HepG2 (cell line): Measurements from ENCODE around the gene DDX50. TPM values are rescaled to one million over a fixed set of nuclear protein-coding genes. Genes with fewer than 3 reads are reported as not detected.

ENCODE experiments used
- ASH2L ChIP-seq: fragments of 300-600, 200-600 bp; sonication (generic); IDR thresholded peaks from 2 replicates; pipeline ENCODE4 v1.7.0; 2017; ENCODE audit warnings: low read depth, mild to moderate bottlenecking, moderate library complexity, mixed read lengths, low read length; ENCODE audit not compliant: insufficient read length
- CREB1 ChIP-seq, 2 experiments: fragments of 450-650 bp in 1 of 2; IDR thresholded peaks; 2 replicates each; pipeline ENCODE4 v1.6.1; 2016 to 2017; ENCODE audit warnings: control low read depth in 1 of 2, mild to moderate bottlenecking in 1 of 2, missing compliant biosample characterization in 1 of 2, missing genetic modification characterization in 1 of 2
- DNMT3B ChIP-seq: conservative IDR thresholded peaks from 2 replicates; pipeline ENCODE4 v1.6.1; 2016; ENCODE audit warnings: missing biosample characterization, control low read depth
- DPF2 ChIP-seq: sonication (generic); formaldehyde crosslinking; IDR thresholded peaks from 2 replicates; pipeline ENCODE4 v1.4.0; 2020; ENCODE audit warnings: mild to moderate bottlenecking, low read depth, missing genetic modification reagents, borderline replicate concordance
- FOXP1 ChIP-seq, 2 experiments: fragments of 450-650 bp in 1 of 2; IDR thresholded peaks; 2 replicates each; pipeline ENCODE4 v1.6.1; 2017 to 2018; ENCODE audit warnings: antibody characterized with exemption in 1 of 2
- HOMEZ ChIP-seq: IDR thresholded peaks from 2 replicates; pipeline ENCODE4 v1.6.1; 2016; ENCODE audit warnings: low read depth
- KAT8 ChIP-seq: IDR thresholded peaks from 2 replicates; pipeline ENCODE4 v1.6.1; 2016; ENCODE audit warnings: missing genetic modification reagents, missing compliant biosample characterization
- MXI1 ChIP-seq: IDR thresholded peaks from 3 replicates; pipeline ENCODE4 v1.6.1; 2012; ENCODE audit warnings: low read depth, low read length, inconsistent platforms, borderline replicate concordance
- PATZ1 ChIP-seq: sonication (generic); formaldehyde crosslinking; IDR thresholded peaks from 2 replicates; pipeline ENCODE4 v1.4.0; 2020; ENCODE audit warnings: missing genetic modification reagents
- PBX2 ChIP-seq: IDR thresholded peaks from 2 replicates; pipeline ENCODE4 v1.6.1; 2016; ENCODE audit warnings: control low read depth
- SRSF1 ChIP-seq: fragments of 200-400 bp; formaldehyde crosslinking; optimal IDR thresholded peaks from 2 replicates; pipeline ENCODE3; 2017; ENCODE audit warnings: mild to moderate bottlenecking, low read depth, low read length, moderate library complexity
- TFE3 ChIP-seq: IDR thresholded peaks from 2 replicates; pipeline ENCODE4 v1.6.1; 2016
- ZFP91 ChIP-seq: sonication (generic); formaldehyde crosslinking; IDR thresholded peaks from 2 replicates; pipeline ENCODE4 v1.9.0; 2022; ENCODE audit warnings: missing genetic modification reagents, mild to moderate bottlenecking, borderline replicate concordance
- ZNF605 ChIP-seq: sonication (generic); formaldehyde crosslinking; IDR thresholded peaks from 2 replicates; pipeline ENCODE4 v1.8.0; 2022; ENCODE audit warnings: mild to moderate bottlenecking, missing genetic modification reagents
- ZNF772 ChIP-seq: sonication (generic); formaldehyde crosslinking; IDR thresholded peaks from 2 replicates; pipeline ENCODE4 v1.5.0; 2020; ENCODE audit warnings: mild to moderate bottlenecking, missing genetic modification reagents
- ZNF780A ChIP-seq: sonication (generic); formaldehyde crosslinking; IDR thresholded peaks from 2 replicates; pipeline ENCODE4 v1.8.0; 2022; ENCODE audit warnings: mild to moderate bottlenecking, missing genetic modification reagents, moderate library complexity
- ZSCAN5A ChIP-seq: sonication (generic); formaldehyde crosslinking; IDR thresholded peaks from 2 replicates; pipeline ENCODE4 v1.8.0; 2022; ENCODE audit warnings: mild to moderate bottlenecking, missing genetic modification reagents, borderline replicate concordance
- polyA plus RNA-seq, 8 experiments: library from polyadenylated mRNA; depleted of rRNA in 3 of 8; stranded (reverse) in 7 of 8; unstranded in 1 of 8; fragments of >200 nt; fragmentation: Illumina TruSeq in 4 of 8; extraction: Trizol in 4 of 8; gene quantifications; 2 replicates each; pipeline versions ENCODE4 v1.2.1 to v1.2.3, GENCODE V29; 2011 to 2016; ENCODE audit warnings: low read depth in 4 of 8, missing spikeins in 1 of 8, mixed read lengths in 1 of 8; ENCODE audit not compliant: insufficient read depth in 1 of 8
- total RNA-seq, 5 experiments: library from RNA; depleted of rRNA; stranded (reverse); fragments of >200 nt; fragmentation: Illumina TruSeq; extraction: Trizol; gene quantifications; 2 replicates each; pipeline ENCODE4 v1.2.3, GENCODE V29; 2016; ENCODE audit warnings: low read depth in 1 of 5

DDX50 gene
- total and polyA plus RNA-seq, 2 of the 13 experiments (the other 11 are each of a cell fraction or from before 2014, with no cell fraction given) = 19.0 to 38.2 TPM

- peak; percentile 97 for TF ChIP-seq ASH2L
- TF ChIP-seq ZNF772 (CRISPR knock-in tag) = peak; percentile 89; the same call in 1 of the 2 replicates
- peak; percentile 95 for TF ChIP-seq DPF2 (CRISPR knock-in tag)
- TF ChIP-seq ZNF605 (CRISPR knock-in tag) = peak; percentile 68; the same call in 1 of the 2 replicates
- no peak for TF ChIP-seq SRSF1
- no peak for TF ChIP-seq PATZ1 (CRISPR knock-in tag)
- TF ChIP-seq ZNF780A = no peak
- TF ChIP-seq MXI1 = peak; percentile 41; the same call in 1 of the 3 replicates
- TF ChIP-seq PBX2 (CRISPR knock-in tag) = 0 out of 2 replicates have a peak, but pooled peaks have one; percentile 19
- peak; percentile 84 for TF ChIP-seq HOMEZ (CRISPR knock-in tag)
- peak; percentile 58; the same call in 1 of the 2 replicates for TF ChIP-seq TFE3 (CRISPR knock-in tag)
- no peak for TF ChIP-seq CREB1 (IDR thresholded peaks at IDR 0.05)
- TF ChIP-seq CREB1 (CRISPR knock-in tag; IDR thresholded peaks at IDR 0.05) = peak; percentile 72
- 0 out of 2 replicates have a peak, but pooled peaks have one; percentile 53 for TF ChIP-seq DNMT3B (CRISPR knock-in tag)
- TF ChIP-seq ZFP91 = 0 out of 2 replicates have a peak, but pooled peaks have one; percentile 26
- TF ChIP-seq FOXP1 (IDR thresholded peaks at IDR 0.05) = peak; percentile 96
- peak; percentile 99 for TF ChIP-seq FOXP1 (CRISPR knock-in tag; IDR thresholded peaks at IDR 0.05)
- peak; percentile 27; the same call in 1 of the 2 replicates for TF ChIP-seq ZSCAN5A (CRISPR knock-in tag)
- TF ChIP-seq KAT8 (CRISPR knock-in tag) = peak; percentile 75
Observed at GRCh38 chr10:68876246-68877138, 24.6 kb upstream of the DDX50 start (continued).
